ENCODE data around the gene GMDS. TPM values are rescaled to one million over a fixed set of nuclear protein-coding genes. Genes with fewer than 3 reads are reported as not detected.

The GMDS gene
- total RNA-seq, 1 experiment from 2014 or later: 31.1 TPM

- CTCF ChIA-PET: no interaction called here
- Histone ChIP-seq H3K36me3 (ENCODE audit: control insufficient read depth, insufficient read depth, low read length) (no peaks in the 10 kb centered on the region), H3K4me1 (no peaks in the 10 kb centered on the region), H3K27me3 (replicated peaks; ENCODE audit: control insufficient read depth, insufficient read depth, low read length) (no peaks in the 10 kb centered on the region), H3K9me3 (no peaks in the 10 kb centered on the region), H3K4me3 (ENCODE audit: low read depth, low read length) (no peak overlapping the region)
- BruUV-seq (replicated peaks): no TSS peak
- intact Hi-C loops (cut with micrococcal nuclease; ENCODE audit: unreplicated experiment): no loop called here
- no peaks in the 10 kb centered on the region for H3K9me3 Mint-ChIP-seq (ENCODE audit: unreplicated experiment)
- H3K4me1 Mint-ChIP-seq (ENCODE audit: low read depth, unreplicated experiment): no peaks in the 10 kb centered on the region
- H3K27me3 Mint-ChIP-seq (ENCODE audit: insufficient read depth, unreplicated experiment): no peaks in the 10 kb centered on the region
- no peak for DNase-seq
- TF ChIP-seq CTCF (IDR thresholded peaks at IDR 0.05; ENCODE audit: insufficient read depth in 1 of 2, low read depth in 1 of 2, low read length in 1 of 2, severe bottlenecking in 1 of 2, unreplicated experiment in 1 of 2): no peak
- no peaks in the 10 kb centered on the region for H3K36me3 Mint-ChIP-seq (ENCODE audit: insufficient read depth, unreplicated experiment)
- H3K4me3 Mint-ChIP-seq (ENCODE audit: unreplicated experiment): no peak overlapping the region
- POLR2A ChIA-PET: no interaction called here
- H3K27ac Mint-ChIP-seq (ENCODE audit: unreplicated experiment): no peak overlapping the region
These were observed 295.9 kb downstream of the GMDS start for GRCh38 chr6:1949538-1949937.

GRCh38 chr6:1947922-1948321 lies 297.5 kb downstream of the GMDS start:
- ChIA-PET CTCF (no interaction called here), POLR2A (no interaction called here)
- Histone ChIP-seq H3K9me3 (no peaks in the 10 kb centered on the region), H3K27me3 (replicated peaks; ENCODE audit: control insufficient read depth, insufficient read depth, low read length) (no peaks in the 10 kb centered on the region), H3K4me1 (no peaks in the 10 kb centered on the region), H3K36me3 (ENCODE audit: control insufficient read depth, insufficient read depth, low read length) (no peaks in the 10 kb centered on the region), H3K4me3 (ENCODE audit: low read depth, low read length) (no peak overlapping the region)
- Mint-ChIP-seq H3K27me3 (ENCODE audit: insufficient read depth, unreplicated experiment) (no peaks in the 10 kb centered on the region), H3K36me3 (ENCODE audit: insufficient read depth, unreplicated experiment) (no peaks in the 10 kb centered on the region), H3K27ac (ENCODE audit: unreplicated experiment) (no peak overlapping the region), H3K4me1 (ENCODE audit: low read depth, unreplicated experiment) (no peaks in the 10 kb centered on the region), H3K9me3 (ENCODE audit: unreplicated experiment) (no peaks in the 10 kb centered on the region), H3K4me3 (ENCODE audit: unreplicated experiment) (no peak overlapping the region)
- DNase-seq: no peak
- BruUV-seq (replicated peaks): no TSS peak
- intact Hi-C loops (cut with micrococcal nuclease; ENCODE audit: unreplicated experiment): no loop called here
- TF ChIP-seq CTCF (IDR thresholded peaks at IDR 0.05; ENCODE audit: insufficient read depth in 1 of 2, low read depth in 1 of 2, low read length in 1 of 2, severe bottlenecking in 1 of 2, unreplicated experiment in 1 of 2): no peak

GRCh38 chr6:1946583-1946982 lies 298.8 kb downstream of the GMDS start:
- Mint-ChIP-seq H3K36me3 (ENCODE audit: insufficient read depth, unreplicated experiment) (no peaks in the 10 kb centered on the region), H3K27me3 (ENCODE audit: insufficient read depth, unreplicated experiment) (no peaks in the 10 kb centered on the region), H3K4me3 (ENCODE audit: unreplicated experiment) (no peak overlapping the region), H3K9me3 (ENCODE audit: unreplicated experiment) (no peaks in the 10 kb centered on the region), H3K4me1 (ENCODE audit: low read depth, unreplicated experiment) (no peaks in the 10 kb centered on the region), H3K27ac (ENCODE audit: unreplicated experiment) (no peak overlapping the region)
- DNase-seq: no peak
- H3K36me3 ChIP-seq (ENCODE audit: control insufficient read depth, insufficient read depth, low read length): no peaks in the 10 kb centered on the region
- no peaks in the 10 kb centered on the region for H3K27me3 ChIP-seq (replicated peaks; ENCODE audit: control insufficient read depth, insufficient read depth, low read length)
- H3K4me3 ChIP-seq (ENCODE audit: low read depth, low read length): no peak overlapping the region
- H3K4me1 ChIP-seq: no peaks in the 10 kb centered on the region
- TF ChIP-seq CTCF (IDR thresholded peaks at IDR 0.05; ENCODE audit: insufficient read depth in 1 of 2, low read depth in 1 of 2, low read length in 1 of 2, severe bottlenecking in 1 of 2, unreplicated experiment in 1 of 2): no peak
- ChIA-PET CTCF (no interaction called here), POLR2A (no interaction called here)
- no peaks in the 10 kb centered on the region for H3K9me3 ChIP-seq
- no TSS peak for BruUV-seq (replicated peaks)
- intact Hi-C loops (cut with micrococcal nuclease; ENCODE audit: unreplicated experiment): no loop called here

Data from Caco-2 (cell line).